ENCODE measurements around the gene LONP2. TPM values are rescaled to one million over a fixed set of nuclear protein-coding genes. Genes with fewer than 3 reads are reported as not detected.

LONP2 gene
- total and polyA plus RNA-seq, 10 of the 15 experiments (the other 5 are each of a cell fraction or from before 2014, with no cell fraction given) = 8.3 to 48.0 (median 34.8) TPM

- TF ChIP-seq, protein P1, sequence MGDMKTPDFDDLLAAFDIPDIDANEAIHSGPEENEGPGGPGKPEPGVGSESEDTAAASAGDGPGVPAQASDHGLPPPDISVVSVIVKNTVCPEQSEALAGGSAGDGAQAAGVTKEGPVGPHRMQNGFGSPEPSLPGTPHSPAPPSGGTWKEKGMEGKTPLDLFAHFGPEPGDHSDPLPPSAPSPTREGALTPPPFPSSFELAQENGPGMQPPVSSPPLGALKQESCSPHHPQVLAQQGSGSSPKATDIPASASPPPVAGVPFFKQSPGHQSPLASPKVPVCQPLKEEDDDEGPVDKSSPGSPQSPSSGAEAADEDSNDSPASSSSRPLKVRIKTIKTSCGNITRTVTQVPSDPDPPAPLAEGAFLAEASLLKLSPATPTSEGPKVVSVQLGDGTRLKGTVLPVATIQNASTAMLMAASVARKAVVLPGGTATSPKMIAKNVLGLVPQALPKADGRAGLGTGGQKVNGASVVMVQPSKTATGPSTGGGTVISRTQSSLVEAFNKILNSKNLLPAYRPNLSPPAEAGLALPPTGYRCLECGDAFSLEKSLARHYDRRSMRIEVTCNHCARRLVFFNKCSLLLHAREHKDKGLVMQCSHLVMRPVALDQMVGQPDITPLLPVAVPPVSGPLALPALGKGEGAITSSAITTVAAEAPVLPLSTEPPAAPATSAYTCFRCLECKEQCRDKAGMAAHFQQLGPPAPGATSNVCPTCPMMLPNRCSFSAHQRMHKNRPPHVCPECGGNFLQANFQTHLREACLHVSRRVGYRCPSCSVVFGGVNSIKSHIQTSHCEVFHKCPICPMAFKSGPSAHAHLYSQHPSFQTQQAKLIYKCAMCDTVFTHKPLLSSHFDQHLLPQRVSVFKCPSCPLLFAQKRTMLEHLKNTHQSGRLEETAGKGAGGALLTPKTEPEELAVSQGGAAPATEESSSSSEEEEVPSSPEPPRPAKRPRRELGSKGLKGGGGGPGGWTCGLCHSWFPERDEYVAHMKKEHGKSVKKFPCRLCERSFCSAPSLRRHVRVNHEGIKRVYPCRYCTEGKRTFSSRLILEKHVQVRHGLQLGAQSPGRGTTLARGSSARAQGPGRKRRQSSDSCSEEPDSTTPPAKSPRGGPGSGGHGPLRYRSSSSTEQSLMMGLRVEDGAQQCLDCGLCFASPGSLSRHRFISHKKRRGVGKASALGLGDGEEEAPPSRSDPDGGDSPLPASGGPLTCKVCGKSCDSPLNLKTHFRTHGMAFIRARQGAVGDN (IDR thresholded peaks at IDR 0.05) = no peak
These were observed 17.5 kb downstream of the LONP2 start (continued) for GRCh38 chr16:48261569-48261968.

GRCh38 chr16:48262631-48263030 lies 18.5 kb downstream of the LONP2 start:
- no peaks in the 10 kb centered on the region for H3K27me3 ChIP-seq (replicated peaks in 1 of 2; ENCODE audit: control insufficient read depth in 2 of 2, insufficient read depth in 2 of 2, low read length in 1 of 2)
- no TSS peak for BruUV-seq (replicated peaks)
- CTCF ChIA-PET = no interaction called here
- peaks cover 4% of the 10 kb centered on the region; the same call in 1 of the 3 replicates for H3K9me3 ChIP-seq (replicated peaks; ENCODE audit: control insufficient read depth, insufficient read depth, low read length)
- no peak overlapping the region for H3K27ac ChIP-seq (ENCODE audit: control insufficient read depth, insufficient read depth)
- no peak overlapping the region for H3K4me3 ChIP-seq
- DNase-seq (ENCODE audit: low read depth, low spot score) (no peak), FAIRE-seq (no peak), ATAC-seq (no peak)
- 100% methylated on average over 2 of the region's 2 CpGs for WGBS (ENCODE audit: insufficient coverage, insufficient replicate concordance, low lambda C conversion rate, missing lambda C conversion rate)
- TF ChIP-seq, protein P2, sequence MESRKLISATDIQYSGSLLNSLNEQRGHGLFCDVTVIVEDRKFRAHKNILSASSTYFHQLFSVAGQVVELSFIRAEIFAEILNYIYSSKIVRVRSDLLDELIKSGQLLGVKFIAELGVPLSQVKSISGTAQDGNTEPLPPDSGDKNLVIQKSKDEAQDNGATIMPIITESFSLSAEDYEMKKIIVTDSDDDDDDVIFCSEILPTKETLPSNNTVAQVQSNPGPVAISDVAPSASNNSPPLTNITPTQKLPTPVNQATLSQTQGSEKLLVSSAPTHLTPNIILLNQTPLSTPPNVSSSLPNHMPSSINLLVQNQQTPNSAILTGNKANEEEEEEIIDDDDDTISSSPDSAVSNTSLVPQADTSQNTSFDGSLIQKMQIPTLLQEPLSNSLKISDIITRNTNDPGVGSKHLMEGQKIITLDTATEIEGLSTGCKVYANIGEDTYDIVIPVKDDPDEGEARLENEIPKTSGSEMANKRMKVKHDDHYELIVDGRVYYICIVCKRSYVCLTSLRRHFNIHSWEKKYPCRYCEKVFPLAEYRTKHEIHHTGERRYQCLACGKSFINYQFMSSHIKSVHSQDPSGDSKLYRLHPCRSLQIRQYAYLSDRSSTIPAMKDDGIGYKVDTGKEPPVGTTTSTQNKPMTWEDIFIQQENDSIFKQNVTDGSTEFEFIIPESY (IDR thresholded peaks at IDR 0.05) = no peak
- TF ChIP-seq JUND (IDR thresholded peaks at IDR 0.05; ENCODE audit: low read depth, low read length) (no peak), STAT1 (conservative IDR thresholded peaks at IDR 0.05) (no peak), PAX5 (IDR thresholded peaks at IDR 0.05; ENCODE audit: borderline replicate concordance, low read depth, low read length) (no peak), CEBPB (IDR thresholded peaks at IDR 0.05; ENCODE audit: borderline replicate concordance in 1 of 2, low read depth in 2 of 2, low read length in 2 of 2) (no peak), ZNF207 (IDR thresholded peaks at IDR 0.05; ENCODE audit: borderline replicate concordance) (no peak), MAX (IDR thresholded peaks at IDR 0.05; ENCODE audit: low read depth, low read length) (no peak), EZH2 (IDR thresholded peaks at IDR 0.05; ENCODE audit: borderline replicate concordance, control insufficient read depth, low read depth, low read length) (no peak), USF1 (IDR thresholded peaks at IDR 0.05; ENCODE audit: borderline replicate concordance, extremely low read length, insufficient read depth, low read depth, low read length) (no peak), MXI1 (IDR thresholded peaks at IDR 0.05; ENCODE audit: low read depth, low read length) (no peak)
- H3K4me1 ChIP-seq (ENCODE audit: control insufficient read depth, insufficient read depth, low read length) = no peaks in the 10 kb centered on the region
- no peaks in the 10 kb centered on the region for H4K20me1 ChIP-seq (ENCODE audit: control insufficient read depth, insufficient read depth)
- SMC1A ChIA-PET (ENCODE audit: uncharacterized antibody, unreplicated experiment) = interaction anchor here (1.1 kb wide), 1 partner anchor 367 kb away, joined by 4 read pairs; no protein-coding TSS in a partner anchor
- H3K4me2 ChIP-seq (ENCODE audit: control insufficient read depth, insufficient read depth) = no peak overlapping the region
- H2AFZ ChIP-seq (ENCODE audit: control insufficient read depth, low read depth, low read length) = no peak overlapping the region
- intact Hi-C loops (cut with micrococcal nuclease; ENCODE audit: unreplicated experiment) (no loop called here), in situ Hi-C loops (cut with MboI) (no loop called here)
- H3K9ac ChIP-seq (ENCODE audit: control insufficient read depth, insufficient read depth, low read length) = no peak overlapping the region
- H3K36me3 ChIP-seq (ENCODE audit: control insufficient read depth in 2 of 2, insufficient read depth in 2 of 2, low read length in 1 of 2) = peaks cover 0 to 22% of the 10 kb centered on the region in 2 experiments; a peak in 3 of 4 replicates
- RAD21 ChIA-PET (ENCODE audit: unreplicated experiment) = no interaction called here
- POLR2A ChIA-PET = no interaction called here
- no peaks in the 10 kb centered on the region for H3K79me2 ChIP-seq (ENCODE audit: control insufficient read depth, insufficient read depth, low read length)
